ENCODE results near the gene ICAM2.
A peak's percentile ranks its signal among the peaks of the same experiment; 100 is the strongest.

ICAM2 gene

GRCh38 chr17:64064331-64064730, 43.9 kb upstream of the ICAM2 start:
- Histone ChIP-seq H3K36me3 (ENCODE audit: insufficient read depth, low read length) (peaks cover 7% of the 10 kb centered on the region; the same call in 1 of the 2 replicates), H3K4me1 (ENCODE audit: insufficient read depth, low read length, poor library complexity, severe bottlenecking) (no peaks in the 10 kb centered on the region), H3K9me3 (ENCODE audit: insufficient read depth, low read depth, low read length) (peaks cover 9% of the 10 kb centered on the region), H3K9me2 (replicated peaks; ENCODE audit: low read depth, low read length) (no peaks in the 10 kb centered on the region), H3K4me2 (ENCODE audit: low read depth, low read length, poor library complexity, severe bottlenecking) (no peak overlapping the region), H3K9ac (ENCODE audit: low read depth, low read length, poor library complexity, severe bottlenecking) (no peak overlapping the region), H2AFZ (ENCODE audit: low read length) (no peak overlapping the region), H3K27me3 (ENCODE audit: insufficient read depth, low read length, poor library complexity, severe bottlenecking) (no peaks in the 10 kb centered on the region), H3F3A (ENCODE audit: low read depth) (no peaks in the 10 kb centered on the region), H3K4me3 (ENCODE audit: low read length, poor library complexity, severe bottlenecking) (no peak overlapping the region), H4K20me1 (ENCODE audit: insufficient read depth, low read length, poor library complexity, severe bottlenecking) (no peaks in the 10 kb centered on the region), H3K79me2 (ENCODE audit: insufficient read depth, low read length) (no peaks in the 10 kb centered on the region)
- TF ChIP-seq EZH2phosphoT487 (IDR thresholded peaks at IDR 0.05; ENCODE audit: borderline replicate concordance) = no peak
- no peak for TF ChIP-seq CTCF (conservative IDR thresholded peaks at IDR 0.05; ENCODE audit: low read length)

- Histone ChIP-seq H3K9ac (ENCODE audit: low read depth, low read length, poor library complexity, severe bottlenecking) (no peak overlapping the region), H3K9me2 (replicated peaks; ENCODE audit: low read depth, low read length) (no peaks in the 10 kb centered on the region), H3K9me3 (ENCODE audit: insufficient read depth, low read depth, low read length) (peaks cover 3% of the 10 kb centered on the region; the same call in 1 of the 2 replicates), H2AFZ (ENCODE audit: low read length) (no peak overlapping the region), H3K27me3 (ENCODE audit: insufficient read depth, low read length, poor library complexity, severe bottlenecking) (no peaks in the 10 kb centered on the region), H3K79me2 (ENCODE audit: insufficient read depth, low read length) (no peaks in the 10 kb centered on the region), H4K20me1 (ENCODE audit: insufficient read depth, low read length, poor library complexity, severe bottlenecking) (no peaks in the 10 kb centered on the region), H3K36me3 (ENCODE audit: insufficient read depth, low read length) (peaks cover 5% of the 10 kb centered on the region; the same call in 1 of the 2 replicates), H3F3A (ENCODE audit: low read depth) (no peaks in the 10 kb centered on the region), H3K4me1 (ENCODE audit: insufficient read depth, low read length, poor library complexity, severe bottlenecking) (no peaks in the 10 kb centered on the region), H3K4me2 (ENCODE audit: low read depth, low read length, poor library complexity, severe bottlenecking) (no peak overlapping the region), H3K4me3 (ENCODE audit: low read length, poor library complexity, severe bottlenecking) (no peak overlapping the region)
- no peak for TF ChIP-seq EZH2phosphoT487 (IDR thresholded peaks at IDR 0.05; ENCODE audit: borderline replicate concordance)
- peak; percentile 80 for TF ChIP-seq CTCF (conservative IDR thresholded peaks at IDR 0.05; ENCODE audit: low read length)
Measured at GRCh38 chr17:64063766-64064224, 43.4 kb upstream of the ICAM2 start.

- no peaks in the 10 kb centered on the region for H3F3A ChIP-seq (ENCODE audit: low read depth)
- no peaks in the 10 kb centered on the region for H4K20me1 ChIP-seq (ENCODE audit: insufficient read depth, low read length, poor library complexity, severe bottlenecking)
- no peaks in the 10 kb centered on the region for H3K9me3 ChIP-seq (ENCODE audit: insufficient read depth, low read depth, low read length)
- no peaks in the 10 kb centered on the region for H3K27me3 ChIP-seq (ENCODE audit: insufficient read depth, low read length, poor library complexity, severe bottlenecking)
- H3K4me1 ChIP-seq (ENCODE audit: insufficient read depth, low read length, poor library complexity, severe bottlenecking) = no peaks in the 10 kb centered on the region
- no peaks in the 10 kb centered on the region for H3K36me3 ChIP-seq (ENCODE audit: insufficient read depth, low read length)
- H3K9ac ChIP-seq (ENCODE audit: low read depth, low read length, poor library complexity, severe bottlenecking) = no peak overlapping the region
- no peak overlapping the region for H3K4me2 ChIP-seq (ENCODE audit: low read depth, low read length, poor library complexity, severe bottlenecking)
- TF ChIP-seq CTCF (conservative IDR thresholded peaks at IDR 0.05; ENCODE audit: low read length) (no peak), EZH2phosphoT487 (IDR thresholded peaks at IDR 0.05; ENCODE audit: borderline replicate concordance) (no peak)
- H3K79me2 ChIP-seq (ENCODE audit: insufficient read depth, low read length) = no peaks in the 10 kb centered on the region
- no peak overlapping the region for H3K4me3 ChIP-seq (ENCODE audit: low read length, poor library complexity, severe bottlenecking)
- no peak overlapping the region for H2AFZ ChIP-seq (ENCODE audit: low read length)
- no peaks in the 10 kb centered on the region for H3K9me2 ChIP-seq (replicated peaks; ENCODE audit: low read depth, low read length)
Measured at GRCh38 chr17:64063088-64063487, 42.7 kb upstream of the ICAM2 start.

Data from Loucy (cell line).